ENCODE data around the gene BAIAP2L2. TPM values are rescaled to one million over a fixed set of nuclear protein-coding genes. Genes with fewer than 3 reads are reported as not detected.
"Not testable (repeated sequence)": the region's sequence is repeated elsewhere in the genome, so short reads cannot be mapped to it uniquely, and the experiment has no call there.

The BAIAP2L2 gene
- total RNA-seq, 2 donors from 2014 or later, result 59.1 to 76.6 TPM

GRCh38 chr22:38040953-38041759 lies 69.3 kb downstream of the BAIAP2L2 start:
- Histone ChIP-seq H3K9ac (ENCODE audit: low read depth in 2 of 2, low read length in 2 of 2) (no peak overlapping the region), H3K36me3 (no peaks in the 10 kb centered on the region), H3K27me3 (no peaks in the 10 kb centered on the region), H3K27ac (no peak overlapping the region), H3K4me1 (no peaks in the 10 kb centered on the region), H3K4me3 (no peak overlapping the region), H3K9me3 (no peaks in the 10 kb centered on the region)
- intact Hi-C loops (cut with DNase I), result no loop called here
- TF ChIP-seq CTCF (IDR thresholded peaks at IDR 0.05), result no peak
- no peak for DNase-seq

- no peaks in the 10 kb centered on the region for H3K36me3 ChIP-seq
- H3K9me3 ChIP-seq, result no peaks in the 10 kb centered on the region
- H3K27ac ChIP-seq, result no peak overlapping the region
- DNase-seq, result no peak
- intact Hi-C loops (cut with DNase I), result no loop called here
- no peaks in the 10 kb centered on the region for H3K4me1 ChIP-seq
- TF ChIP-seq CTCF (IDR thresholded peaks at IDR 0.05), result no peak
- H3K9ac ChIP-seq (ENCODE audit: low read depth in 2 of 2, low read length in 2 of 2), result no peak overlapping the region
- no peak overlapping the region for H3K4me3 ChIP-seq
- no peaks in the 10 kb centered on the region for H3K27me3 ChIP-seq
Measured at GRCh38 chr22:38038890-38039812, 71.3 kb downstream of the BAIAP2L2 start.

GRCh38 chr22:38038426-38038825 lies 72.1 kb downstream of the BAIAP2L2 start:
- Histone ChIP-seq H3K9me3 (no peaks in the 10 kb centered on the region), H3K27ac (no peak overlapping the region), H3K27me3 (no peaks in the 10 kb centered on the region), H3K4me1 (no peaks in the 10 kb centered on the region), H3K9ac (ENCODE audit: low read depth in 2 of 2, low read length in 2 of 2) (no peak overlapping the region), H3K36me3 (no peaks in the 10 kb centered on the region), H3K4me3 (no peak overlapping the region)
- DNase-seq, result no peak
- no peak for TF ChIP-seq CTCF (IDR thresholded peaks at IDR 0.05)
- intact Hi-C loops (cut with DNase I), result no loop called here

GRCh38 chr22:38037367-38038150 lies 72.9 kb downstream of the BAIAP2L2 start:
- H3K9ac ChIP-seq (ENCODE audit: low read depth in 2 of 2, low read length in 2 of 2); H3K4me1 ChIP-seq; H3K36me3 ChIP-seq; intact Hi-C loops (cut with DNase I); H3K27me3 ChIP-seq; H3K4me3 ChIP-seq; H3K9me3 ChIP-seq; H3K27ac ChIP-seq; DNase-seq: not testable (repeated sequence)

- Histone ChIP-seq H3K36me3 (no peaks in the 10 kb centered on the region), H3K27me3 (no peaks in the 10 kb centered on the region), H3K4me1 (no peaks in the 10 kb centered on the region), H3K4me3 (no peak overlapping the region), H3K27ac (no peak overlapping the region), H3K9me3 (no peaks in the 10 kb centered on the region), H3K9ac (ENCODE audit: low read depth in 2 of 2, low read length in 2 of 2) (no peak overlapping the region)
- TF ChIP-seq CTCF (IDR thresholded peaks at IDR 0.05), result no peak
- DNase-seq, result no peak
- intact Hi-C loops (cut with DNase I), result no loop called here
Measured at GRCh38 chr22:38036392-38037062, 74.0 kb downstream of the BAIAP2L2 start.

All from colonic mucosa (tissue), 4 donors.